ENCODE results near the gene TXNDC16. TPM values are rescaled to one million over a fixed set of nuclear protein-coding genes. Genes with fewer than 3 reads are reported as not detected.

Gene TXNDC16
- polyA plus RNA-seq, 3 donors = 2.6 to 4.1 (median 3.8) TPM

GRCh38 chr14:52455291-52456088, 96.8 kb downstream of the TXNDC16 start:
- no peak for DNase-seq
- Histone ChIP-seq H3K9me3 (replicated peaks in 1 of 2; ENCODE audit: control insufficient read depth in 1 of 2, insufficient read depth in 1 of 2, low read length in 2 of 2) (no peaks in the 10 kb centered on the region), H4K20me1 (ENCODE audit: insufficient read depth, low read length) (no peaks in the 10 kb centered on the region), H3K27ac (ENCODE audit: low read depth in 1 of 2, low read length in 2 of 2) (no peak overlapping the region), H3K27me3 (ENCODE audit: control insufficient read depth in 2 of 2, insufficient read depth in 2 of 2, low read length in 2 of 2) (no peaks in the 10 kb centered on the region), H2AFZ (ENCODE audit: insufficient read depth, low read depth, low read length, poor library complexity, severe bottlenecking) (no peak overlapping the region), H3K4me1 (ENCODE audit: control insufficient read depth in 1 of 2, insufficient read depth in 2 of 2, low read length in 2 of 2) (no peaks in the 10 kb centered on the region), H3K79me2 (ENCODE audit: insufficient read depth, low read length) (no peaks in the 10 kb centered on the region), H3K9ac (ENCODE audit: insufficient read depth, low read length, poor library complexity, severe bottlenecking) (no peak overlapping the region), H3K4me3 (replicated peaks in 1 of 3; ENCODE audit: low read depth in 2 of 3, low read length in 3 of 3) (no peak overlapping the region), H3K4me2 (replicated peaks; ENCODE audit: extremely low read depth, low read length, poor library complexity, severe bottlenecking) (no peak overlapping the region), H3K36me3 (replicated peaks in 1 of 2; ENCODE audit: control insufficient read depth in 1 of 2, insufficient read depth in 2 of 2, low read length in 2 of 2) (no peaks in the 10 kb centered on the region)
- H3K27me3 Mint-ChIP-seq (ENCODE audit: low read depth in 3 of 3) = no peaks in the 10 kb centered on the region
- intact Hi-C loops (cut with micrococcal nuclease) = no loop called here
- H3K4me3 Mint-ChIP-seq = no peak overlapping the region
- peaks cover 0 to 3% (median 0%) of the 10 kb centered on the region in 7 donors for H3K9me3 Mint-ChIP-seq
- peaks cover 6% of the 10 kb centered on the region for H3K4me1 Mint-ChIP-seq
- H3K36me3 Mint-ChIP-seq = peaks cover 20 to 22% of the 10 kb centered on the region in 2 donors
- H3K27ac Mint-ChIP-seq = no peak overlapping the region
- WGBS (ENCODE audit: insufficient coverage) = 100% methylated on average over 1 of the region's 3 CpGs
- TF ChIP-seq, protein P1, sequence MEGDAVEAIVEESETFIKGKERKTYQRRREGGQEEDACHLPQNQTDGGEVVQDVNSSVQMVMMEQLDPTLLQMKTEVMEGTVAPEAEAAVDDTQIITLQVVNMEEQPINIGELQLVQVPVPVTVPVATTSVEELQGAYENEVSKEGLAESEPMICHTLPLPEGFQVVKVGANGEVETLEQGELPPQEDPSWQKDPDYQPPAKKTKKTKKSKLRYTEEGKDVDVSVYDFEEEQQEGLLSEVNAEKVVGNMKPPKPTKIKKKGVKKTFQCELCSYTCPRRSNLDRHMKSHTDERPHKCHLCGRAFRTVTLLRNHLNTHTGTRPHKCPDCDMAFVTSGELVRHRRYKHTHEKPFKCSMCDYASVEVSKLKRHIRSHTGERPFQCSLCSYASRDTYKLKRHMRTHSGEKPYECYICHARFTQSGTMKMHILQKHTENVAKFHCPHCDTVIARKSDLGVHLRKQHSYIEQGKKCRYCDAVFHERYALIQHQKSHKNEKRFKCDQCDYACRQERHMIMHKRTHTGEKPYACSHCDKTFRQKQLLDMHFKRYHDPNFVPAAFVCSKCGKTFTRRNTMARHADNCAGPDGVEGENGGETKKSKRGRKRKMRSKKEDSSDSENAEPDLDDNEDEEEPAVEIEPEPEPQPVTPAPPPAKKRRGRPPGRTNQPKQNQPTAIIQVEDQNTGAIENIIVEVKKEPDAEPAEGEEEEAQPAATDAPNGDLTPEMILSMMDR (IDR thresholded peaks at IDR 0.05) = no peak

DNA sequence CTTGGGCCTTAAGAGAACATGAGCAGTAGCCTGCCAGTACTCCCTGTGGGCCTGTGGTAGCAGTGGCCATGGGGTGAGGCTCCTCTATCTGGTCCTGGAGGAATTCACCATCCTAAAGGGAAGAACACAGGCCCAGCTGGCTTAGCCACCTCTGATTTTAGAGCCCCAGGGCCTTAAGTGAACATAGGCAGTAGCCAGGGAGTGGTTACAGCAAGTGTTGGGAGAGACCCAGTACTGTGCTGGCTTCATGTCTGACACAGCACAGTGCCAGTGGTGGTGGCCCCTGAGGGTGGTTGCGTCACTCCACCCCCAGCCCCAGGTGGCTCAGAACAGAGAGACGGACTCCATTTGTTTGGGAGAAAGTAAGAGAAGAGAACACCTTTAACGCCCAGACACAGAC, 105.1 kb downstream of the TXNDC16 start:
- no peaks in the 10 kb centered on the region for H3K4me1 ChIP-seq (ENCODE audit: control insufficient read depth in 1 of 2, insufficient read depth in 2 of 2, low read length in 2 of 2)
- H3K27me3 Mint-ChIP-seq (ENCODE audit: low read depth in 3 of 3) = no peaks in the 10 kb centered on the region
- H3K4me3 ChIP-seq (replicated peaks in 1 of 3; ENCODE audit: low read depth in 2 of 3, low read length in 3 of 3) = no peak overlapping the region

More for the DNA sequence above, 105.1 kb downstream of the TXNDC16 start:
- Histone ChIP-seq H3K36me3 (replicated peaks in 1 of 2; ENCODE audit: control insufficient read depth in 1 of 2, insufficient read depth in 2 of 2, low read length in 2 of 2) (no peaks in the 10 kb centered on the region), H4K20me1 (ENCODE audit: insufficient read depth, low read length) (no peaks in the 10 kb centered on the region), H3K27ac (ENCODE audit: low read depth in 1 of 2, low read length in 2 of 2) (no peak overlapping the region), H3K27me3 (ENCODE audit: control insufficient read depth in 2 of 2, insufficient read depth in 2 of 2, low read length in 2 of 2) (no peaks in the 10 kb centered on the region), H3K4me2 (replicated peaks; ENCODE audit: extremely low read depth, low read length, poor library complexity, severe bottlenecking) (no peak overlapping the region), H3K9ac (ENCODE audit: insufficient read depth, low read length, poor library complexity, severe bottlenecking) (no peak overlapping the region), H2AFZ (ENCODE audit: insufficient read depth, low read depth, low read length, poor library complexity, severe bottlenecking) (no peak overlapping the region), H3K79me2 (ENCODE audit: insufficient read depth, low read length) (no peaks in the 10 kb centered on the region), H3K9me3 (replicated peaks in 1 of 2; ENCODE audit: control insufficient read depth in 1 of 2, insufficient read depth in 1 of 2, low read length in 2 of 2) (no peaks in the 10 kb centered on the region)
- DNase-seq = no peak
- Mint-ChIP-seq H3K4me1 (peaks cover 3% of the 10 kb centered on the region), H3K27ac (no peak overlapping the region), H3K4me3 (no peak overlapping the region), H3K36me3 (peaks cover 16 to 33% of the 10 kb centered on the region in 2 donors), H3K9me3 (peaks cover 2 to 13% (median 5%) of the 10 kb centered on the region in 7 donors)
- TF ChIP-seq, protein P1 (IDR thresholded peaks at IDR 0.05) = no peak
- intact Hi-C loops (cut with micrococcal nuclease) = no loop called here
- WGBS (ENCODE audit: insufficient coverage) = no CpG with 5 or more reads among the region's 3 CpGs
